ENCODE measurements around the gene PLOD3.

Gene PLOD3

GRCh38 chr7:101156277-101156676, 61.1 kb downstream of the PLOD3 start:
- H3K4me3 ChIP-seq (ENCODE audit: low read depth, low read length), result no peak overlapping the region
- POLR2A ChIA-PET, result interaction anchor here (0.7 kb wide), 1 partner anchor 530 kb away, joined by 3 read pairs; no protein-coding TSS in a partner anchor
- CTCF ChIA-PET, result interaction anchor here (0.7 to 8.7 kb wide), 11 partner anchors 9 to 134 kb away, joined by 3 to 59 read pairs (median 7); partner anchors contain the start of genes FIS1, TRIM56 and VGF
- no peak for DNase-seq (ENCODE audit: low read depth, low spot score)
- TF ChIP-seq, protein P1, sequence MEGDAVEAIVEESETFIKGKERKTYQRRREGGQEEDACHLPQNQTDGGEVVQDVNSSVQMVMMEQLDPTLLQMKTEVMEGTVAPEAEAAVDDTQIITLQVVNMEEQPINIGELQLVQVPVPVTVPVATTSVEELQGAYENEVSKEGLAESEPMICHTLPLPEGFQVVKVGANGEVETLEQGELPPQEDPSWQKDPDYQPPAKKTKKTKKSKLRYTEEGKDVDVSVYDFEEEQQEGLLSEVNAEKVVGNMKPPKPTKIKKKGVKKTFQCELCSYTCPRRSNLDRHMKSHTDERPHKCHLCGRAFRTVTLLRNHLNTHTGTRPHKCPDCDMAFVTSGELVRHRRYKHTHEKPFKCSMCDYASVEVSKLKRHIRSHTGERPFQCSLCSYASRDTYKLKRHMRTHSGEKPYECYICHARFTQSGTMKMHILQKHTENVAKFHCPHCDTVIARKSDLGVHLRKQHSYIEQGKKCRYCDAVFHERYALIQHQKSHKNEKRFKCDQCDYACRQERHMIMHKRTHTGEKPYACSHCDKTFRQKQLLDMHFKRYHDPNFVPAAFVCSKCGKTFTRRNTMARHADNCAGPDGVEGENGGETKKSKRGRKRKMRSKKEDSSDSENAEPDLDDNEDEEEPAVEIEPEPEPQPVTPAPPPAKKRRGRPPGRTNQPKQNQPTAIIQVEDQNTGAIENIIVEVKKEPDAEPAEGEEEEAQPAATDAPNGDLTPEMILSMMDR (IDR thresholded peaks at IDR 0.05; ENCODE audit: insufficient read depth, low read length, missing control alignments), result no peak
